GM12878 (cell line): ENCODE results near the gene IFT88. TPM values are rescaled to one million over a fixed set of nuclear protein-coding genes. Genes with fewer than 3 reads are reported as not detected.

ENCODE experiments used
- ATAC-seq: fragments of 200-7000 bp; cut with Tn5 transposase; 3 replicates; pipeline ENCODE4 v1.9.1; 2020; ENCODE audit warnings: mild to moderate bottlenecking, moderate library complexity
- BruUV-seq: library from RNA; stranded (reverse); fragments of 400-500 nt; replicated peaks from 2 replicates; lab custom pipeline; 2021; lab: Mats Ljungman, UMichigan
- CTCF ChIA-PET: fragments of 300-600 bp; sonication (Branson Sonifier 250); formaldehyde crosslinking; extraction: SDS; loops from one replicate; lab custom pipeline; 2021; ENCODE audit warnings: inconsistent platforms; lab: Yijun Ruan, JAX
- POLR2A ChIA-PET: fragments of 350-600 bp; formaldehyde crosslinking; extraction: SDS; loops from one replicate; lab custom pipeline; 2021; ENCODE audit warnings: inconsistent platforms; lab: Charles Lee
- RAD21 ChIA-PET: fragments of 300-600 bp; sonication (Branson Sonifier 250); formaldehyde crosslinking; loops from one replicate; lab custom pipeline; 2023; ENCODE audit warnings: antibody characterized with exemption; ENCODE audit not compliant: unreplicated experiment; lab: Charles Lee
- SMC1A ChIA-PET: fragments of 300-600 bp; sonication (Branson Sonifier 250); formaldehyde crosslinking; loops from one replicate; lab custom pipeline; 2023; ENCODE audit not compliant: unreplicated experiment, uncharacterized antibody; lab: Charles Lee
- DNase-seq: peaks from one replicate; pipeline ENCODE4 v3.0.0-alpha.2; 2011; ENCODE audit warnings: low read depth, low spot score
- FAIRE-seq: peaks from 3 replicates; lab custom pipeline; 2011; peaks lifted over from hg19 to GRCh38; lab: Jason Lieb, UNC
- H2AFZ ChIP-seq: 2 replicates; pipeline ENCODE4 v1.6.0; 2011; ENCODE audit warnings: low read depth, low read length, control low read depth; ENCODE audit not compliant: control insufficient read depth
- H3K27ac ChIP-seq: 2 replicates; pipeline ENCODE4 v1.5.1; 2011; ENCODE audit warnings: control low read depth; ENCODE audit not compliant: control insufficient read depth, insufficient read depth
- H3K27me3 ChIP-seq, 2 experiments: replicated peaks in 1 of 2; 2 replicates each; pipeline versions ENCODE4 v1.6.0 to v1.6.1; 2011; ENCODE audit warnings: low read length in 1 of 2; ENCODE audit not compliant: control insufficient read depth in 2 of 2, insufficient read depth in 2 of 2
- H3K36me3 ChIP-seq, 2 experiments: 2 replicates each; pipeline ENCODE4 v1.5.1; 2011; ENCODE audit warnings: low read length in 1 of 2; ENCODE audit not compliant: control insufficient read depth in 2 of 2, insufficient read depth in 2 of 2
- H3K4me1 ChIP-seq: 2 replicates; pipeline ENCODE4 v1.6.1; 2011; ENCODE audit warnings: mild to moderate bottlenecking, low read length, moderate library complexity, mixed read lengths; ENCODE audit not compliant: control insufficient read depth, insufficient read depth
- H3K4me2 ChIP-seq: 2 replicates; pipeline ENCODE4 v1.6.0; 2011; ENCODE audit warnings: control low read depth; ENCODE audit not compliant: control insufficient read depth, insufficient read depth
- H3K4me3 ChIP-seq: fragments of 200-600 bp; sonication (generic); 2 replicates; pipeline ENCODE4 v1.5.1; 2016
- H3K79me2 ChIP-seq: 2 replicates; pipeline ENCODE4 v1.6.0; 2011; ENCODE audit warnings: low read length; ENCODE audit not compliant: control insufficient read depth, insufficient read depth
- H3K9ac ChIP-seq: 2 replicates; pipeline ENCODE4 v1.8.0; 2011; ENCODE audit warnings: low read length, control low read depth, mixed read lengths; ENCODE audit not compliant: control insufficient read depth, insufficient read depth
- H3K9me3 ChIP-seq: replicated peaks from 3 replicates; pipeline ENCODE4 v1.5.1; 2011; ENCODE audit warnings: mild to moderate bottlenecking, low read length; ENCODE audit not compliant: control insufficient read depth, insufficient read depth
- H4K20me1 ChIP-seq: 2 replicates; pipeline ENCODE4 v1.6.0; 2011; ENCODE audit not compliant: control insufficient read depth, insufficient read depth
- ATF3 ChIP-seq: IDR thresholded peaks from 2 replicates; pipeline ENCODE4 v1.6.1; 2011; ENCODE audit warnings: low read depth, mild to moderate bottlenecking, low read length, moderate library complexity, borderline replicate concordance; ENCODE audit errors: extremely low read depth
- CREB1 ChIP-seq: IDR thresholded peaks from 2 replicates; pipeline ENCODE4 v1.6.1; 2012; ENCODE audit warnings: low read depth, mild to moderate bottlenecking, inconsistent platforms
- IKZF2 ChIP-seq, 2 experiments: fragments of 450-650 bp; IDR thresholded peaks; 2 replicates each; pipeline ENCODE4 v1.6.1; 2017; ENCODE audit warnings: mild to moderate bottlenecking in 2 of 2, moderate library complexity in 2 of 2
- KAT2A ChIP-seq: conservative IDR thresholded peaks from 2 replicates; pipeline ENCODE4 v1.6.1; 2011; ENCODE audit warnings: low read depth, low read length; ENCODE audit not compliant: control insufficient read depth
- MTA2 ChIP-seq: fragments of 450-650 bp; IDR thresholded peaks from 2 replicates; pipeline ENCODE4 v1.6.1; 2016; ENCODE audit warnings: low read depth, mild to moderate bottlenecking, moderate library complexity
- NFYB ChIP-seq: IDR thresholded peaks from 2 replicates; pipeline ENCODE4 v1.6.1; 2011; ENCODE audit warnings: low read depth, mild to moderate bottlenecking, low read length, improper control_type of control experiment, moderate library complexity; ENCODE audit not compliant: insufficient read depth
- RUNX3 ChIP-seq: IDR thresholded peaks from 2 replicates; pipeline ENCODE4 v1.6.1; 2012; ENCODE audit warnings: low read length, inconsistent platforms
- SMARCA5 ChIP-seq: fragments of 450-650 bp; IDR thresholded peaks from 2 replicates; pipeline ENCODE4 v1.6.1; 2017; ENCODE audit warnings: mild to moderate bottlenecking
- SREBF2 ChIP-seq: IDR thresholded peaks from 2 replicates; pipeline ENCODE4 v1.6.1; 2012; ENCODE audit warnings: mild to moderate bottlenecking, low read length
- TAF1 ChIP-seq: IDR thresholded peaks from 2 replicates; pipeline ENCODE4 v1.6.1; 2011; ENCODE audit warnings: mild to moderate bottlenecking, low read depth, low read length, borderline replicate concordance
- TCF3 ChIP-seq: IDR thresholded peaks from 2 replicates; pipeline ENCODE4 v1.6.1; 2012; ENCODE audit warnings: low read depth, mild to moderate bottlenecking, low read length, borderline replicate concordance; ENCODE audit not compliant: insufficient read depth
- YBX1 ChIP-seq: fragments of 450-650 bp; IDR thresholded peaks from 2 replicates; pipeline ENCODE4 v1.6.1; 2016; ENCODE audit warnings: antibody characterized with exemption
- YY1 ChIP-seq: IDR thresholded peaks from 2 replicates; pipeline ENCODE4 v1.6.1; 2011; ENCODE audit warnings: low read depth, mild to moderate bottlenecking, low read length
- whole genome bisulfite sequencing: methylation state at CpG from one replicate; pipeline ENCODE4 v1.1.6; 2016; ENCODE audit warnings: low lambda C conversion rate; ENCODE audit not compliant: insufficient replicate concordance, insufficient coverage; ENCODE audit errors: missing lambda C conversion rate; 5-methylcytosine and 5-hydroxymethylcytosine counted together
- in situ Hi-C: fragments of 300-500 bp; cut with MboI; formaldehyde crosslinking; loops from 9 replicates; pipeline ENCODE4 v1.14.3; 2018; ENCODE audit warnings: mixed read lengths
- intact Hi-C: fragments of 100-400 bp; cut with micrococcal nuclease; formaldehyde crosslinking; loops from one replicate; pipeline ENCODE4 v1.14.2; 2022; ENCODE audit not compliant: unreplicated experiment
- polyA plus RNA-seq, 11 experiments: library from polyadenylated mRNA; depleted of rRNA in 4 of 11; unstranded in 6 of 11; stranded (reverse) in 5 of 11; fragments of >200 nt; fragmentation: Nextera tagmentation in 4 of 11; fragmentation: Illumina TruSeq in 1 of 11; extraction: Ambion mirVana in 4 of 11; extraction: Trizol in 1 of 11; gene quantifications; 1 replicate in 1 of 11; 2 replicates in 10 of 11; pipeline versions ENCODE4 v1.2.1 to v1.2.3, GENCODE V29; 2011 to 2016; ENCODE audit warnings: inconsistent platforms in 2 of 11, missing spikeins in 2 of 11, low read depth in 1 of 11
- total RNA-seq, 4 experiments: library from RNA; depleted of rRNA in 3 of 4; stranded (reverse); fragments of >200 nt in 3 of 4; fragmentation: Illumina TruSeq in 1 of 4; extraction: Trizol in 1 of 4; gene quantifications; 2 replicates each; pipeline versions ENCODE4 v1.2.1 to v1.2.3, GENCODE V29; 2013 to 2021
- TF ChIP-seq, protein P1 (sequence below): fragments of 450-650 bp; IDR thresholded peaks from 2 replicates; pipeline ENCODE4 v1.6.1; 2018; ENCODE audit warnings: mild to moderate bottlenecking, low read depth, moderate library complexity; ENCODE audit not compliant: partially characterized antibody

Gene IFT88
- total and polyA plus RNA-seq, 10 of the 15 experiments (the other 5 are each of a cell fraction or from before 2014, with no cell fraction given), result 2.9 to 5.6 (median 4.1) TPM

DNA sequence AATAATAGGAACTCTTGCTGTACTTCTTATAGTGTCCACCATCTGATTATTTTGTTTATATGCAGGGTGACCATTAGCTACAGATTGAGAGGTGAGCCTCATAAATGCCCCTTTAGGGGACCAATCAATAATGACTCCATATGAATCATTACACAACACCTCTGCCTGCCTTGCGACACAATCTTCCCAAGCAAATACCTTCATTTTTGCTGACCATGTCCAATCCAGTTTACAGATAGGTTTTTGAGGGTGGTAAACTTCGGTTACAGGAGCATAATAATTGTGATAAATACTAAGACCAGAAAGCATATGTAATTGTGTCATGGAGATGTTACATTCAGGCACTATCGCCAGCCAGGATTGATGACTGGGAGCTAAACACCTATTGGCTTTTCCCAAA, 112.9 kb downstream of the IFT88 start:
- no TSS peak for BruUV-seq
- Histone ChIP-seq H3K79me2 (no peaks in the 10 kb centered on the region), H3K36me3 (no peaks in the 10 kb centered on the region), H3K4me1 (no peaks in the 10 kb centered on the region), H3K9me3 (no peaks in the 10 kb centered on the region), H3K4me3 (no peak overlapping the region), H4K20me1 (no peaks in the 10 kb centered on the region), H3K27ac (no peak overlapping the region), H3K27me3 (no peaks in the 10 kb centered on the region), H3K4me2 (no peak overlapping the region), H3K9ac (no peak overlapping the region), H2AFZ (no peak overlapping the region)
- WGBS, result 59% methylated on average over 3 of the region's 3 CpGs
- SMC1A ChIA-PET, result no interaction called here
- intact Hi-C loops, result no loop called here
- TF ChIP-seq YBX1 (no peak), MTA2 (no peak), TAF1 (no peak), RUNX3 (no peak)
- RAD21 ChIA-PET, result no interaction called here
- DNase-seq, result no peak
- POLR2A ChIA-PET, result no interaction called here
- FAIRE-seq, result no peak
- CTCF ChIA-PET, result interaction anchor here (0.6 kb wide), 1 partner anchor 483 kb away, joined by 3 read pairs; no protein-coding TSS in a partner anchor
- in situ Hi-C loops, result no loop called here
- no peak for ATAC-seq

DNA sequence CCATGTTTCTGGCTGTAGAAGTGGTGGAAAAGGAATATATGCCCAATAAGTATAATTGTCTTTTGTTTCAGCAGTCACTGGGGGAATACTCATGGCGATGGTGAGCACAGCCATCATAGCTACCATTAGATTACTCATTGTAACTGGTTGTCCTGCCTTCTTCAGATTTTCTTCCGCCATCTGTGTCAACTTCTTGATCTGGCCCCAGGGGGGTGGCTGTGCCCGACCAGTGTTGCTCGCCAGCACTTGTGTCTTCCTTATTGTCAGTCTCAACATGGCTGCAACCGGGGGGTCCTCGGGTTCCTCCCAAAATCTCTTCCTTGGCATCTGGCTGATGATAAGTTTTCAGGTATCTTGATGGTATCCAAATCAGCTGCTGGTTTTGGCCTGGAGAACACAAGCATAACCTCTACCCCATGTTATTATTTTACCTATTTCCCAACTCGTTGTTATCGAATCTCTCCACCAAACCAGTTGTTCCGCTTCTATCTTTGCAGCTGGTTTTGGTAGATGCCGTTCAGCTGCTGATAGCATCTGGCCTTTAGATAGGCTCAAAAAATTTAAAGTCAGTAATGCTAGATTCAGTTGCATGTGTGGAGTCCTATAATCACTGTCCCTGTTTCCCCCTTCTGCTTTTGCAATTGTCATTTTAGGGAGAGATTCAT, 113.6 kb downstream of the IFT88 start:
- no TSS peak for BruUV-seq
- Histone ChIP-seq H3K4me2 (no peak overlapping the region), H3K36me3 (no peaks in the 10 kb centered on the region), H2AFZ (no peak overlapping the region), H3K9me3 (no peaks in the 10 kb centered on the region), H3K27me3 (no peaks in the 10 kb centered on the region), H3K79me2 (no peaks in the 10 kb centered on the region), H3K4me1 (no peaks in the 10 kb centered on the region), H3K27ac (no peak overlapping the region), H3K4me3 (no peak overlapping the region), H3K9ac (no peak overlapping the region), H4K20me1 (no peaks in the 10 kb centered on the region)
- ChIA-PET CTCF (interaction anchor here (0.6 to 1.0 kb wide), 2 partner anchors 187 to 483 kb away, joined by 3 to 4 read pairs; no protein-coding TSS in a partner anchor), SMC1A (no interaction called here), RAD21 (no interaction called here), POLR2A (no interaction called here)
- TF ChIP-seq KAT2A (no peak), ATF3 (no peak), NFYB (no peak), TCF3 (no peak), SMARCA5 (no peak), SREBF2 (no peak), CREB1 (no peak), YY1 (no peak), IKZF2 (IDR thresholded peaks at IDR 0.05) (no peak)
- TF ChIP-seq, protein P1, sequence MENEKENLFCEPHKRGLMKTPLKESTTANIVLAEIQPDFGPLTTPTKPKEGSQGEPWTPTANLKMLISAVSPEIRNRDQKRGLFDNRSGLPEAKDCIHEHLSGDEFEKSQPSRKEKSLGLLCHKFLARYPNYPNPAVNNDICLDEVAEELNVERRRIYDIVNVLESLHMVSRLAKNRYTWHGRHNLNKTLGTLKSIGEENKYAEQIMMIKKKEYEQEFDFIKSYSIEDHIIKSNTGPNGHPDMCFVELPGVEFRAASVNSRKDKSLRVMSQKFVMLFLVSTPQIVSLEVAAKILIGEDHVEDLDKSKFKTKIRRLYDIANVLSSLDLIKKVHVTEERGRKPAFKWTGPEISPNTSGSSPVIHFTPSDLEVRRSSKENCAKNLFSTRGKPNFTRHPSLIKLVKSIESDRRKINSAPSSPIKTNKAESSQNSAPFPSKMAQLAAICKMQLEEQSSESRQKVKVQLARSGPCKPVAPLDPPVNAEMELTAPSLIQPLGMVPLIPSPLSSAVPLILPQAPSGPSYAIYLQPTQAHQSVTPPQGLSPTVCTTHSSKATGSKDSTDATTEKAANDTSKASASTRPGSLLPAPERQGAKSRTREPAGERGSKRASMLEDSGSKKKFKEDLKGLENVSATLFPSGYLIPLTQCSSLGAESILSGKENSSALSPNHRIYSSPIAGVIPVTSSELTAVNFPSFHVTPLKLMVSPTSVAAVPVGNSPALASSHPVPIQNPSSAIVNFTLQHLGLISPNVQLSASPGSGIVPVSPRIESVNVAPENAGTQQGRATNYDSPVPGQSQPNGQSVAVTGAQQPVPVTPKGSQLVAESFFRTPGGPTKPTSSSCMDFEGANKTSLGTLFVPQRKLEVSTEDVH, result no peak
- 88% methylated on average over 10 of the region's 10 CpGs for WGBS
- intact Hi-C loops, result no loop called here
- DNase-seq (no peak), FAIRE-seq (peak; percentile 27), ATAC-seq (no peak)
- in situ Hi-C loops, result no loop called here
